OCI-LY7 (cell line): Measurements from ENCODE around the gene HSF2BP. TPM values are rescaled to one million over a fixed set of nuclear protein-coding genes. Genes with fewer than 3 reads are reported as not detected.

Experiments used
- BruUV-seq: library from RNA; stranded (reverse); fragments of 400-500 nt; replicated peaks from 2 replicates; lab custom pipeline; 2021; lab: Mats Ljungman, UMichigan
- CTCF ChIA-PET: fragments of 300-600 bp; sonication (Branson Sonifier 250); formaldehyde crosslinking; loops from one replicate; lab custom pipeline; 2022; ENCODE audit warnings: antibody characterized with exemption; ENCODE audit not compliant: unreplicated experiment; lab: Charles Lee
- POLR2A ChIA-PET: fragments of 300-600 bp; sonication (Branson Sonifier 250); formaldehyde crosslinking; loops from one replicate; lab custom pipeline; 2022; ENCODE audit warnings: antibody characterized with exemption; lab: Charles Lee
- DNase-seq: peaks from one replicate; pipeline ENCODE4 v3.0.0-alpha.2; 2015; ENCODE audit warnings: low spot score
- H2AFZ ChIP-seq: fragments of 200-600 bp; sonication (generic), shearing (Covaris generic); 2 replicates; pipeline ENCODE4 v1.6.1; 2014; ENCODE audit warnings: mild to moderate bottlenecking, antibody characterized with exemption, low read length, moderate library complexity
- H3K27ac ChIP-seq: fragments of 200-600 bp; sonication (generic); 2 replicates; pipeline ENCODE4 v1.5.1; 2014; ENCODE audit warnings: mixed run types, low read depth, mild to moderate bottlenecking, moderate library complexity, low read length, inconsistent platforms; ENCODE audit not compliant: poor library complexity, severe bottlenecking
- H3K36me3 ChIP-seq: fragments of 200-600 bp; sonication (generic); 2 replicates; pipeline ENCODE4 v1.6.1; 2014; ENCODE audit warnings: mild to moderate bottlenecking, antibody characterized with exemption, low read length, moderate library complexity, mixed read lengths; ENCODE audit not compliant: insufficient read depth
- H3K4me1 ChIP-seq: fragments of 200-600 bp; sonication (generic); 2 replicates; pipeline ENCODE4 v1.5.1; 2014; ENCODE audit warnings: mild to moderate bottlenecking, low read length; ENCODE audit not compliant: insufficient read depth, poor library complexity, severe bottlenecking
- H3K4me2 ChIP-seq: fragments of 200-600 bp; sonication (generic); 2 replicates; pipeline ENCODE4 v1.6.1; 2014; ENCODE audit warnings: mild to moderate bottlenecking, low read length
- H3K4me3 ChIP-seq: fragments of 200-600 bp; sonication (generic); 2 replicates; pipeline ENCODE4 v1.5.1; 2014; ENCODE audit warnings: mild to moderate bottlenecking, low read depth, low read length; ENCODE audit not compliant: poor library complexity, severe bottlenecking
- H3K79me2 ChIP-seq: fragments of 200-600 bp; sonication (generic); 2 replicates; pipeline ENCODE4 v1.6.1; 2016; ENCODE audit warnings: low read depth, mild to moderate bottlenecking, low read length, moderate library complexity, mixed read lengths; ENCODE audit not compliant: insufficient read depth
- H3K9me2 ChIP-seq: fragments of 200-600 bp; sonication (generic); 2 replicates; pipeline ENCODE4 v1.6.1; 2016; ENCODE audit warnings: mild to moderate bottlenecking, low read length, mixed read lengths; ENCODE audit not compliant: insufficient read depth
- H3K9me3 ChIP-seq: fragments of 200-600 bp; sonication (generic); 2 replicates; pipeline ENCODE4 v1.6.1; 2014; ENCODE audit warnings: mild to moderate bottlenecking, mixed run types, low read length, mixed read lengths
- H4K20me1 ChIP-seq: fragments of 200-600 bp; sonication (generic); 2 replicates; pipeline ENCODE4 v1.6.1; 2014; ENCODE audit warnings: mild to moderate bottlenecking, antibody characterized with exemption, low read length, moderate library complexity, mixed read lengths; ENCODE audit not compliant: insufficient read depth
- CTCF ChIP-seq: fragments of 200-600 bp; sonication (generic); conservative IDR thresholded peaks from 2 replicates; pipeline ENCODE4 v1.5.1; 2014; ENCODE audit warnings: mild to moderate bottlenecking, antibody characterized with exemption, low read length, moderate library complexity, mixed read lengths
- EZH2phosphoT487 ChIP-seq: fragments of 200-600 bp; sonication (generic); IDR thresholded peaks from 2 replicates; pipeline ENCODE4 v1.6.1; 2018; ENCODE audit warnings: low read depth, borderline replicate concordance, mild to moderate bottlenecking, mixed run types, antibody characterized with exemption, low read length, moderate library complexity, mixed read lengths
- intact Hi-C: fragments of 100-400 bp; cut with micrococcal nuclease; formaldehyde crosslinking; loops from one replicate; pipeline ENCODE4 v1.10.0; 2022; ENCODE audit not compliant: unreplicated experiment
- total RNA-seq, 2 experiments: library from RNA; depleted of rRNA in 1 of 2; stranded (reverse); fragments of >200 nt in 1 of 2; shearing (Covaris generic) in 1 of 2; gene quantifications; 2 replicates each; pipeline ENCODE4 v1.2.3, GENCODE V29; 2014 to 2022

The HSF2BP gene
- total RNA-seq, 2 experiments from 2014 or later = 3.5 to 5.1 TPM

GRCh38 chr21:43687566-43688399 is 28.5 kb upstream of the HSF2BP start:
- Histone ChIP-seq H3K27ac (no peak overlapping the region), H3K9me3 (no peaks in the 10 kb centered on the region), H3K4me2 (no peak overlapping the region), H3K79me2 (no peaks in the 10 kb centered on the region), H3K9me2 (no peaks in the 10 kb centered on the region), H3K4me3 (no peak overlapping the region), H3K4me1 (no peaks in the 10 kb centered on the region), H4K20me1 (no peaks in the 10 kb centered on the region), H3K36me3 (peaks cover 98% of the 10 kb centered on the region), H2AFZ (no peak overlapping the region)
- intact Hi-C loops = no loop called here
- ChIA-PET POLR2A (no interaction called here), CTCF (no interaction called here)
- TSS peak; percentile 72 for BruUV-seq
- TF ChIP-seq CTCF (no peak), EZH2phosphoT487 (no peak)
- DNase-seq = no peak

- Histone ChIP-seq H4K20me1 (no peaks in the 10 kb centered on the region), H3K27ac (no peak overlapping the region), H3K79me2 (no peaks in the 10 kb centered on the region), H3K4me3 (no peak overlapping the region), H3K4me1 (no peaks in the 10 kb centered on the region), H2AFZ (no peak overlapping the region), H3K4me2 (no peak overlapping the region), H3K9me2 (no peaks in the 10 kb centered on the region), H3K9me3 (no peaks in the 10 kb centered on the region), H3K36me3 (peaks cover 98% of the 10 kb centered on the region)
- TF ChIP-seq CTCF (no peak), EZH2phosphoT487 (no peak)
- BruUV-seq = no TSS peak
- ChIA-PET POLR2A (interaction anchor here (0.6 kb wide), 1 partner anchor 228 kb away, joined by 3 read pairs; no protein-coding TSS in a partner anchor), CTCF (interaction anchor here (0.5 kb wide), 1 partner anchor 37 kb away, joined by 3 read pairs; no protein-coding TSS in a partner anchor)
- intact Hi-C loops = no loop called here
- no peak for DNase-seq
These were observed 27.7 kb upstream of the HSF2BP start for GRCh38 chr21:43686811-43687565.
